AG09309 (cell line): ENCODE measurements around the gene MBTPS1.

ENCODE experiments used
- DNase-seq: peaks from one replicate; pipeline ENCODE4 v3.0.0-alpha.2; 2010; ENCODE audit warnings: low read depth
- H3K4me3 ChIP-seq: 2 replicates; pipeline ENCODE4 v1.5.1; 2011; ENCODE audit warnings: mild to moderate bottlenecking, low read depth, low read length, moderate library complexity; ENCODE audit not compliant: control insufficient read depth
- CTCF ChIP-seq: IDR thresholded peaks from 2 replicates; pipeline ENCODE4 v1.5.1; 2011; ENCODE audit warnings: mild to moderate bottlenecking, low read depth, low read length, inconsistent platforms; ENCODE audit not compliant: insufficient read depth, control insufficient read depth; ENCODE audit errors: missing control alignments

Gene MBTPS1

GRCh38 chr16:84091460-84091859, 25.3 kb downstream of the MBTPS1 start:
- DNase-seq = no peak
- no peak for TF ChIP-seq CTCF
- no peak overlapping the region for H3K4me3 ChIP-seq

DNA sequence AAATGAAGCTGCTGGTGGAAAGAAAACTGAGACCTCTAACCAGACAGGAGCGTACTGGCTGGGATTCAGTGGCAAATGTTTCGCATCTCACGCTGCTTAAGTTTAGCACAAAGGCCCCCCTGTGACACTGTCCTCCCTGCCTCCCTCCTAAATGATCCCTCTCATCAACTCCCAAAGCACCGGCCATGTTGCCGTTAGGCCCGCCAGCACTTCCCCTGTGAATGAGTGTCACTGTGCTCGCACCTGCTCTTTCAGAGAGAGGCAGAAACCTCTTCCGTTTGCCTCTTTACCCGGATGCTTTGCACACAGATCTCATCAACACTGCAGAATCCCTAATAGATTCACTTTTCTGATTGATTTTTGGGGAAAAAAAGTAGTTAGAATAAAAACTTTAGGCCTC, 26.5 kb downstream of the MBTPS1 start:
- DNase-seq = no peak
- TF ChIP-seq CTCF = no peak
- H3K4me3 ChIP-seq = no peak overlapping the region

DNA sequence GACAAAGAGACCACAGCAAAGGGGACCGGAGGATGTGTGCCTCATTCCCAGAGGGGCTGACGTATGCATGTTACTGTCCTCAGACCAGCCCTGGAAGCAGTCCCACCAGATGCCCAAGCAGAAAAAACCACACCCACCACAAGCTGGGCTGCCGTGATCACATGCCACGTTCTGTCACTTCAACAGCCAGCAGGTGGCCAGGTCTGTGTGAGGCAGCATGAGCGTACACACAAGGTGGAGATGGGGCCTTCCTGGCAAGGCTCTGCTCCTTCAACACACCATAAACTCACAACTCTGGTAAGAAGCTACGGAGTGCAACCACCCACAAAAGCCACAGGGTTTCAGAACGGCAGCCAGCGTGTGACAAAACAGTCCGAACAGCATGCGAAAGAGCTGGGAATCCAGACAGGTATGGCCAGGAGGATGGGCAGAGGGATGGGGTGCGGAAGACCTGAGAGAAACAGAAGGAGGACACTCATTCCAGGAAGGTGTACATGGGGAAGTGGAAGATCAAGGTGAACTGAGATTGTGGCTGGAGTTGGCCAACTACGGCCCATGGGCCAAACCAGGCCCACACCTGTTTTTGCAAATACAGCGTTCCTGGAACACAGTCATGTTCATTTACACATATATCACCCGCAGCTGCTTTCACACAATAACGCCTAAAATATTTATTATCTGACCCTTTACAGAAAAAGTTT, 27.9 kb downstream of the MBTPS1 start:
- TF ChIP-seq CTCF = no peak
- no peak overlapping the region for H3K4me3 ChIP-seq
- DNase-seq = no peak

GRCh38 chr16:84087466-84088151, 29.1 kb downstream of the MBTPS1 start:
- no peak overlapping the region for H3K4me3 ChIP-seq
- no peak for TF ChIP-seq CTCF
- no peak for DNase-seq

DNA sequence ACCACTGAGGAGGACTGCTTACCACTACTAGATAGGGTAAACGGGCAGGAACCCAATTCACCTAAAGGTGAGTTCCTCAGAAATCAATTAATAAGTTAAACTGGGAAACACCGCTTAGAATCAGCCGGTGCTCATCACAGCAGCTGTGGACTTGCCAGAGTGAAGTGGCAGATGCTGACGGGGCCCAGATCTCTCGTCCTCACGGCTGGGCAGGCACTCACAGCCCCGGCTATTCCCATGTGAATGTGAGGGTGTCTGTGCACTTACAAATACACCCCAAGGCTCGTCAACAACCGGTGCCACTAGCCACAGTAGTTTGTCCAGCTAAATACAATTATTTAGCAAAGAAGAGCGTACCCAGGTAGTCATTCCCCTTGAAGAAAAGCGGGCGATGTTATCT, 29.7 kb downstream of the MBTPS1 start:
- DNase-seq = no peak
- no peak overlapping the region for H3K4me3 ChIP-seq
- no peak for TF ChIP-seq CTCF

- TF ChIP-seq CTCF = no peak
- no peak for DNase-seq
- H3K4me3 ChIP-seq = no peak overlapping the region
Measured at GRCh38 chr16:84086341-84086740, 30.4 kb downstream of the MBTPS1 start.
